Retinal pigment epithelial cell (primary cell): ENCODE results near the gene CCDC13.

Source experiments
- DNase-seq: peaks from one replicate; pipeline ENCODE4 v3.0.0-alpha.2; 2010; ENCODE audit warnings: low read depth
- H3K4me3 ChIP-seq: 2 replicates; pipeline ENCODE4 v1.5.1; 2011; ENCODE audit warnings: mild to moderate bottlenecking, low read length, control low read depth, moderate library complexity
- TF ChIP-seq, protein P1 (sequence below): conservative IDR thresholded peaks from 2 replicates; pipeline ENCODE4 v1.5.1; 2011; ENCODE audit warnings: low read depth, low read length, control low read depth, inconsistent platforms

CCDC13 gene

DNA sequence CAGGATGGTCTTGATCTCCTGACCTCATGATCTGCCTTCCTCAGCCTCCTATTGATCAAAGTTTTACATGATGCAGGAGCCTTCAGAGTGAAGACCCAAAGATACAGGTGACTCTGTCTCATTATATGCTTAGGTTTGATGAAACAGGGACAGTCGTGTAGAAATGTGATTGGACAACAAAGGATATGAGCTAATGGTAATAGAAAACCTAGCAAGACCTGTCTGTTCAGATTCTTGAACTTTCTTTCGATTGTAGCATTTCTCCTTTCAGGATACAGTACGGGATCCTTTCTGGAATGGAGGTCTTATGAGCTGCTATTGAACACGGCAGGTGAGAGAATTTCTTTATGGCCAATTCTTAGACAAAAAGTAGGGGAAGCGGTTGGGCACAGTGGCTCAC, 36.1 kb upstream of the CCDC13 start, which contains the start of gene ACKR2:
Gene ACKR2, plus strand, starts transcription at position 244 of the 400 bp plus-strand sequence. CDS start 55,058 bp downstream, outside the sequence.
- no peak within 1 kb of the TSS for H3K4me3 ChIP-seq
- TF ChIP-seq, protein P1, sequence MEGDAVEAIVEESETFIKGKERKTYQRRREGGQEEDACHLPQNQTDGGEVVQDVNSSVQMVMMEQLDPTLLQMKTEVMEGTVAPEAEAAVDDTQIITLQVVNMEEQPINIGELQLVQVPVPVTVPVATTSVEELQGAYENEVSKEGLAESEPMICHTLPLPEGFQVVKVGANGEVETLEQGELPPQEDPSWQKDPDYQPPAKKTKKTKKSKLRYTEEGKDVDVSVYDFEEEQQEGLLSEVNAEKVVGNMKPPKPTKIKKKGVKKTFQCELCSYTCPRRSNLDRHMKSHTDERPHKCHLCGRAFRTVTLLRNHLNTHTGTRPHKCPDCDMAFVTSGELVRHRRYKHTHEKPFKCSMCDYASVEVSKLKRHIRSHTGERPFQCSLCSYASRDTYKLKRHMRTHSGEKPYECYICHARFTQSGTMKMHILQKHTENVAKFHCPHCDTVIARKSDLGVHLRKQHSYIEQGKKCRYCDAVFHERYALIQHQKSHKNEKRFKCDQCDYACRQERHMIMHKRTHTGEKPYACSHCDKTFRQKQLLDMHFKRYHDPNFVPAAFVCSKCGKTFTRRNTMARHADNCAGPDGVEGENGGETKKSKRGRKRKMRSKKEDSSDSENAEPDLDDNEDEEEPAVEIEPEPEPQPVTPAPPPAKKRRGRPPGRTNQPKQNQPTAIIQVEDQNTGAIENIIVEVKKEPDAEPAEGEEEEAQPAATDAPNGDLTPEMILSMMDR: no peak
- DNase-seq: no peak

DNA sequence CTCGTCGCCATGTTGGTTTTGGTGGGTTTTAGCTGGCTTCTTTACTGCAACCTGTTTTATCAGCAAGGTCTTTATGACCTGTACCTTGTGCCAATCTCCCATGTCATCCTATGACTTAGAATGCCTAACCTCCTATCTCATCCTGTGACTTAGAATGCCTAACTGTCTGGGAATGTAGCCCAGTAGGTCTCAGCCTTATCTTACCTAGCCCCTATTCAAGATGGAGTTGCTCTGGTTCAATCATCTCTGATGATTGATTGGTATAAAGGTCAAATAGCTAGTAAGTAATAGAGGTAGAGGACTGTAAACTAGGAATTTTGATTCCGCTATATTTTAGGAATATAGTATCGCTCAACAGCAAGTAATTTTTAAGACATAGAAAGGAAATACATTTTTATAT, 34.9 kb upstream of the CCDC13 start:
- no peak for DNase-seq
- TF ChIP-seq, protein P1: no peak
- no peak overlapping the region for H3K4me3 ChIP-seq

DNA sequence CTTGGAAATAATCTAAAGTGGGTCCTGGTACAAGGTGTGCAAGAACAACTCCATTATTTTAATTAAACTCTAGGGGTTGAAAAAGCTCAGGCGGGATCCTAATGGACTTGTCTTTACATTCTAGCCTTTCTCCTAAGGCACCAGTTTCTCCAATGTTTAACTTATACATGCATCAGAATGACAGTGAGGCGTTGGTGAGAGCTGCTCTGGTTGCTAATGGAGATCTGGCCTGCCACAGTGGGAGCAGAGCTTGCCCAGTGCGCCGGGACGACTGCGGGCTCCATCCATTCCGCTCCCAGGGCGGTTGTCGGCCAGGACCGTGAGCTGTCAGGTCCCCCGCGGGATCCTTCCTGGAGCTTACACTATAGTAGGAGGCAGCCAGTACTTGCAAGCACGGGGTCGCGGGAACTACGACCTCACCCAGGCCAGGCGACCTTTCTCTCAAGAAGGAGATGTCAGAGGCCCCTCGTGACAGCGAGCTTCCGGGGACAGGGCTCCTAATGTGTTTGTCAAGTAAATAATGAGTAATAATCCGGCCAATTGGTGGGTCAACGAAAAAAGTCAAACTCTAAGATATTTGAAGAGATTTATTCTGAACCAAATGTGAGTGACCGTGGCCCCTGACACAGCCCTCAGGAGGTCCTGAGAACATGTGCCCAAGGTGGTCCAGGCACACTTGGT, 32.2 kb upstream of the CCDC13 start:
- peak overlapping the region; percentile 90 for H3K4me3 ChIP-seq
- TF ChIP-seq, protein P1: no peak
- DNase-seq: no peak

DNA sequence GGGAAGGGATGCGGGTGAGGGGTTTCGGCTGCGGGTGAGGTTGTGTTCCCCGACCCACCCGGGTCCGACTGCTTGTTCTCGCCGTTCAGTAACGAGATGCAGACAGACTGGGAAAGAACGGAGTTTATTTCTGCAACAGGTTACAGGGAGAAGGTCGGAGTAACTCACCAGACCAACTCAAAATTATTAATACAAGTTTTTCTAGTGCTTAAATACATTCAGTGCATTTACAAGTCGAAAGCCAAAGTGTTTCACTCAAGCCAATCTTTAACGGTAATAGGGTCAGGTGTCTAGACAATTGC, 31.7 kb upstream of the CCDC13 start:
- H3K4me3 ChIP-seq: peak overlapping the region; percentile 90
- no peak for DNase-seq
- TF ChIP-seq, protein P1: no peak

DNA sequence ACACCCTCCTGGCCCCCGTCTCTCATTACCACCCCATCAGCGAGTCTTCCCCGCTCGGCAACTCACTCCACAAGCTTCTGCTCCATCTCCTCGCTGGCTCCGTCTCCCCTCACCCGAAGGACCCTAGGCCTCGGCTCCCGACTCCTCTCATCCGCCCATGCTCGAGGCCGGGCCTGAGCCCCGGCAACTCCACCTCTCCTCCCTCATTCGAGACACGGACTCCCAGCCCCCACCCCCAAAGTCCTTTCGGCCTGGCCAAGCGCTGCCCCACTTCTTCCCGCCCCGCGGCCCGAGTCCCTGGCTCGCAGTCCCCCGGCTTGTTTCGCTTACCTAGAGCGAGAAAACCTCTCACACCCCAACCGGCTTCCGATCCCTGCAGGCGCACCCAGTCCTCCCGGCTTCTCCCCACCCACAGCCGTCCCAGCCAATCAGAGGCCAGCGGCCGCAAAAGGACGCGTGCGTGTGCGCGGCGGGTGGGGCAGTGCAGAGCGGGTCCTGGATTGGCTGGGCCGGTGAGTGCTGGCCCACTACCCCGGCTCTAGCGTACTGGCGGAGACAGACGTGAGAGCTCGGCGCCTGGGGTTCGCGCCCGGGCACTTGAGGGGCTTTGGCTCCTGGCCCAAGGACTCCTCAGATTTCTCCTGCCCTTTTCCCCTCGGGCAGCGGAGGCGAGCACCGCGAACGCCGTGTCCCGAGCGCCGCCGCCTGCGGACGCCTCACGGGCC, 31.2 kb upstream of the CCDC13 start, which contains the start of gene HIGD1A:
Gene HIGD1A, minus strand, starts transcription at position 385 of the 725 bp plus-strand sequence. CDS start 10,237 bp downstream, outside the sequence.
- peak within 1 kb of the TSS; percentile 90 for H3K4me3 ChIP-seq
- TF ChIP-seq, protein P1: no peak
- peak; percentile 82 for DNase-seq

DNA sequence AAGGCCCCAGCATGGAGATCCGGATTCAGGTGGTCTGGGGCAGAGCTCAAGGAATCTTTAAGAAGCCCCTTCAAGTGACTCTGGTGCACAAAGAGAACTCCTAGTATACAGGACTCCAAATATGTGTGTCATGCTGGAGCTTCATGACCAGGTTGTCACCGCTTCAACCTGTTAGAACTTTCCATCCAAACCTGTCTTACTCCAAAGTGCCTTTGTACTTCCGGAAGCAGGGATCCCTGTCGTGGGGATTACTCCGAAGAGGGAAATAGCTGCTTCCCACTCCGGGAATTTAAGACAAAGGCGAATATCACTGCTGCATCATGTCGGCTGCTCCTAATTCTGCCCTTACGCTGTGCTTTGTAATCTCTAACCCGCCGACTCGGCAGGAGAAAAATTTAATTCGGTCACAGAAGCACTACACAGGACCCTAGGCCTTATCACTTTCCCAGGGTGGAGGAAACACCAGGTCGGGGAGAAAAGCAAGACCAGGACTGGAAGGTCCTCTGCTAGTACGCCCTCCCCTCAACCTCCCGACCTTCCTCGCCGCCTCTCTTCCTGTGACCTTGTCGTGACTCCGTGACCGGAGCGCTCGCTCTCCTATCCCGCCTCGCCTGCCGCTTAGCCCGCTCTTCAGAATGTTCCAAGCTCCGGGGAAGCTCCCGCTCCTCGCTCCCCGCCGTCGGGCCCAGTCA, 30.5 kb upstream of the CCDC13 start:
- no peak for DNase-seq

More for the DNA sequence above, 30.5 kb upstream of the CCDC13 start:
- TF ChIP-seq, protein P1: no peak
- peak overlapping the region; percentile 90 for H3K4me3 ChIP-seq
